ENCODE data around the gene PCDHGB1.

PCDHGB1 gene

GRCh38 chr5:141354900-141355469 lies 5.1 kb downstream of the PCDHGB1 start, which contains the start of gene PCDHGA4:
TSS of gene PCDHGA4 (plus strand) at chr5:141355021. CDS start at chr5:141355108, 87 bp downstream.
- H3K27me3 ChIP-seq (ENCODE audit: low read depth, low read length), result no peaks in the 10 kb centered on the region
- H3K4me3 ChIP-seq (ENCODE audit: low read length), result no peak within 1 kb of the TSS
- no peaks in the 10 kb centered on the region for H3K9me3 ChIP-seq (ENCODE audit: insufficient read depth, low read length)
- no peaks in the 10 kb centered on the region for H4K20me1 ChIP-seq (ENCODE audit: insufficient read depth, low read length)
- H3K4me1 ChIP-seq (ENCODE audit: low read length), result 0 out of 2 replicates have a peak, but pooled peaks cover 3% of the 10 kb centered on the region
- H3K4me2 ChIP-seq (ENCODE audit: low read length), result 0 out of 2 replicates have a peak within 1 kb of the TSS, but pooled peaks have one; percentile 32
- TF ChIP-seq, protein P1, sequence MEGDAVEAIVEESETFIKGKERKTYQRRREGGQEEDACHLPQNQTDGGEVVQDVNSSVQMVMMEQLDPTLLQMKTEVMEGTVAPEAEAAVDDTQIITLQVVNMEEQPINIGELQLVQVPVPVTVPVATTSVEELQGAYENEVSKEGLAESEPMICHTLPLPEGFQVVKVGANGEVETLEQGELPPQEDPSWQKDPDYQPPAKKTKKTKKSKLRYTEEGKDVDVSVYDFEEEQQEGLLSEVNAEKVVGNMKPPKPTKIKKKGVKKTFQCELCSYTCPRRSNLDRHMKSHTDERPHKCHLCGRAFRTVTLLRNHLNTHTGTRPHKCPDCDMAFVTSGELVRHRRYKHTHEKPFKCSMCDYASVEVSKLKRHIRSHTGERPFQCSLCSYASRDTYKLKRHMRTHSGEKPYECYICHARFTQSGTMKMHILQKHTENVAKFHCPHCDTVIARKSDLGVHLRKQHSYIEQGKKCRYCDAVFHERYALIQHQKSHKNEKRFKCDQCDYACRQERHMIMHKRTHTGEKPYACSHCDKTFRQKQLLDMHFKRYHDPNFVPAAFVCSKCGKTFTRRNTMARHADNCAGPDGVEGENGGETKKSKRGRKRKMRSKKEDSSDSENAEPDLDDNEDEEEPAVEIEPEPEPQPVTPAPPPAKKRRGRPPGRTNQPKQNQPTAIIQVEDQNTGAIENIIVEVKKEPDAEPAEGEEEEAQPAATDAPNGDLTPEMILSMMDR (IDR thresholded peaks at IDR 0.05; ENCODE audit: low read depth, low read length), result peak; percentile 50
- TF ChIP-seq EZH2phosphoT487 (IDR thresholded peaks at IDR 0.05; ENCODE audit: low read depth), result no peak
- no peaks in the 10 kb centered on the region for H3K36me3 ChIP-seq (replicated peaks; ENCODE audit: low read depth, low read length)
- H2AFZ ChIP-seq (ENCODE audit: low read depth, low read length), result no peak within 1 kb of the TSS
- no peaks in the 10 kb centered on the region for H3K79me2 ChIP-seq (ENCODE audit: low read length)
- no peak within 1 kb of the TSS for H3K27ac ChIP-seq (ENCODE audit: low read length)
- no peak within 1 kb of the TSS for H3K9ac ChIP-seq (ENCODE audit: low read length)

GRCh38 chr5:141355641-141356040 lies 5.7 kb downstream of the PCDHGB1 start:
- no peaks in the 10 kb centered on the region for H3K27me3 ChIP-seq (ENCODE audit: low read depth, low read length)
- no peaks in the 10 kb centered on the region for H3K79me2 ChIP-seq (ENCODE audit: low read length)
- no peak overlapping the region for H3K4me3 ChIP-seq (ENCODE audit: low read length)
- H2AFZ ChIP-seq (ENCODE audit: low read depth, low read length), result no peak overlapping the region
- no peak overlapping the region for H3K27ac ChIP-seq (ENCODE audit: low read length)
- no peaks in the 10 kb centered on the region for H3K36me3 ChIP-seq (replicated peaks; ENCODE audit: low read depth, low read length)
- no peak for TF ChIP-seq EZH2phosphoT487 (IDR thresholded peaks at IDR 0.05; ENCODE audit: low read depth)
- TF ChIP-seq, protein P1 (IDR thresholded peaks at IDR 0.05; ENCODE audit: low read depth, low read length), result no peak
- H4K20me1 ChIP-seq (ENCODE audit: insufficient read depth, low read length), result no peaks in the 10 kb centered on the region
- no peak overlapping the region for H3K4me2 ChIP-seq (ENCODE audit: low read length)
- H3K9ac ChIP-seq (ENCODE audit: low read length), result no peak overlapping the region
- 0 out of 2 replicates have a peak, but pooled peaks cover 3% of the 10 kb centered on the region for H3K4me1 ChIP-seq (ENCODE audit: low read length)
- no peaks in the 10 kb centered on the region for H3K9me3 ChIP-seq (ENCODE audit: insufficient read depth, low read length)

GRCh38 chr5:141356133-141356532 lies 6.2 kb downstream of the PCDHGB1 start:
- Histone ChIP-seq H3K27me3 (ENCODE audit: low read depth, low read length) (no peaks in the 10 kb centered on the region), H3K36me3 (replicated peaks; ENCODE audit: low read depth, low read length) (no peaks in the 10 kb centered on the region), H3K4me3 (ENCODE audit: low read length) (no peak overlapping the region), H3K27ac (ENCODE audit: low read length) (no peak overlapping the region), H2AFZ (ENCODE audit: low read depth, low read length) (no peak overlapping the region), H3K79me2 (ENCODE audit: low read length) (no peaks in the 10 kb centered on the region), H3K9me3 (ENCODE audit: insufficient read depth, low read length) (no peaks in the 10 kb centered on the region), H3K4me2 (ENCODE audit: low read length) (no peak overlapping the region), H3K9ac (ENCODE audit: low read length) (no peak overlapping the region), H4K20me1 (ENCODE audit: insufficient read depth, low read length) (no peaks in the 10 kb centered on the region), H3K4me1 (ENCODE audit: low read length) (0 out of 2 replicates have a peak, but pooled peaks cover 3% of the 10 kb centered on the region)
- TF ChIP-seq, protein P1 (IDR thresholded peaks at IDR 0.05; ENCODE audit: low read depth, low read length), result no peak
- TF ChIP-seq EZH2phosphoT487 (IDR thresholded peaks at IDR 0.05; ENCODE audit: low read depth), result no peak

DNA sequence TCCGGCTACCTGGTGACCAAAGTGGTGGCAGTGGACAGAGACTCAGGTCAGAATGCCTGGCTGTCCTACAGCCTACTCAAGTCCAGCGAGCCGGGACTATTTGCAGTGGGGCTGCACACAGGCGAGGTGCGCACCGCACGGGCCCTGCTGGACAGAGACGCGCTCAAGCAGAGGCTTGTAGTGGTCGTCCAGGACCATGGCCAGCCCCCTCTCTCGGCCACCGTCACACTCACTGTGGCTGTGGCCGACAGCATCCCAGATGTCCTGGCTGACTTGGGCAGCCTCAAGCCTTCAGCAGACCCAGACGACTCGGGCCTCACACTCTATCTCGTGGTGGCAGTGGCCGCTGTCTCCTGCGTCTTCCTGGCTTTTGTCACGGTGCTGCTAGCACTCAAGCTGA lies 7.1 kb downstream of the PCDHGB1 start:
- no peaks in the 10 kb centered on the region for H3K36me3 ChIP-seq (replicated peaks; ENCODE audit: low read depth, low read length)
- H3K4me3 ChIP-seq (ENCODE audit: low read length), result no peak overlapping the region
- H3K27ac ChIP-seq (ENCODE audit: low read length), result no peak overlapping the region
- no peaks in the 10 kb centered on the region for H3K79me2 ChIP-seq (ENCODE audit: low read length)
- H3K4me2 ChIP-seq (ENCODE audit: low read length), result no peak overlapping the region
- no peaks in the 10 kb centered on the region for H3K27me3 ChIP-seq (ENCODE audit: low read depth, low read length)
- no peak overlapping the region for H2AFZ ChIP-seq (ENCODE audit: low read depth, low read length)
- no peak overlapping the region for H3K9ac ChIP-seq (ENCODE audit: low read length)
- H3K9me3 ChIP-seq (ENCODE audit: insufficient read depth, low read length), result no peaks in the 10 kb centered on the region
- no peak for TF ChIP-seq EZH2phosphoT487 (IDR thresholded peaks at IDR 0.05; ENCODE audit: low read depth)
- TF ChIP-seq, protein P1 (IDR thresholded peaks at IDR 0.05; ENCODE audit: low read depth, low read length), result no peak
- H3K4me1 ChIP-seq (ENCODE audit: low read length), result 0 out of 2 replicates have a peak, but pooled peaks cover 3% of the 10 kb centered on the region
- no peaks in the 10 kb centered on the region for H4K20me1 ChIP-seq (ENCODE audit: insufficient read depth, low read length)

Measured in OCI-LY3 (cell line).